ENCODE results near the gene RBM20. TPM values are rescaled to one million over a fixed set of nuclear protein-coding genes. Genes with fewer than 3 reads are reported as not detected.

The RBM20 gene
- total RNA-seq, 2 donors from 2014 or later: 7.8 to 13.9 TPM

DNA sequence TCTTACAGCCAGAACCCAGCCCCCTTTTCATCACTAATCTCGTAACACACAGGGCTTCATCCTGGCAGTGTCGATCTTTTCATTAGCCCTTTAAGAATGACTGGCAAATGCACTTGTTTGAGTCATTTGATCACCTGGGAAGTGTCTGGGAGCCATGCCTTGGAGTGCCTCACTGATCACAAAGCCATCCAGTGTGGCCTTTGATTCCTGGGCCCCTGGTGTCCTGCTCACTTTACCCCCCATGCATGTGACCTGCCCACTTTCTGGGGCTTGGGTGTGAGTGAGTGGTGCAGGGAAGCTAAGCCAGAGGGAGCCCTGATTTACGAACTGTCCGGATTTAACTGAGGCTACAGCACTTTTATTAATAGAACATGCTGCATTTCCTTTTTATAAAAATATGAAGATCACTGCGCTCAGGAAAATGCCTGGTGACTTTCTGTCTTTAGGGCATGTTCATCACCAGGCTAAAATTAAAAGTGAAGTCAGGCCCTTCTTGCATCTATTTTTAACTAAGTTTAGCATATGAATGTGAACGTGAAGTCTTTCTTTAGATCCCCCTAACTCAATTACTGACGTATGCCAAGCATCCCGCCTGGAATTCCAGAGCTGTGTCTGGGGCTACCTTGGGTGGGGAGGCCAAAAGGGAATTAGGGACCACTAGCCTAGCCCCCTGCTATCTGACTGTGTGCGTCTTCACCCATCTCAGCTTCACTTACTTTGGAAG, 23.6 kb downstream of the RBM20 start:
- H3K4me1 ChIP-seq (ENCODE audit: control insufficient read depth in 1 of 2, low read depth in 2 of 2): peaks cover 0 to 33% of the 10 kb centered on the region in 2 donors
- H3K4me3 ChIP-seq: no peak overlapping the region
- H3K27me3 ChIP-seq (replicated peaks; ENCODE audit: insufficient read depth): no peaks in the 10 kb centered on the region
- DNase-seq (ENCODE audit: low spot score) (no peak), ATAC-seq (ENCODE audit: insufficient number of reproducible peaks, low FRiP score, low read depth) (peak; percentile 39)
- H3K9me3 ChIP-seq: no peaks in the 10 kb centered on the region
- H3K27ac ChIP-seq: peak overlapping the region; percentile 75 to 80
- H3K36me3 ChIP-seq: no peaks in the 10 kb centered on the region
- TF ChIP-seq, protein P1, sequence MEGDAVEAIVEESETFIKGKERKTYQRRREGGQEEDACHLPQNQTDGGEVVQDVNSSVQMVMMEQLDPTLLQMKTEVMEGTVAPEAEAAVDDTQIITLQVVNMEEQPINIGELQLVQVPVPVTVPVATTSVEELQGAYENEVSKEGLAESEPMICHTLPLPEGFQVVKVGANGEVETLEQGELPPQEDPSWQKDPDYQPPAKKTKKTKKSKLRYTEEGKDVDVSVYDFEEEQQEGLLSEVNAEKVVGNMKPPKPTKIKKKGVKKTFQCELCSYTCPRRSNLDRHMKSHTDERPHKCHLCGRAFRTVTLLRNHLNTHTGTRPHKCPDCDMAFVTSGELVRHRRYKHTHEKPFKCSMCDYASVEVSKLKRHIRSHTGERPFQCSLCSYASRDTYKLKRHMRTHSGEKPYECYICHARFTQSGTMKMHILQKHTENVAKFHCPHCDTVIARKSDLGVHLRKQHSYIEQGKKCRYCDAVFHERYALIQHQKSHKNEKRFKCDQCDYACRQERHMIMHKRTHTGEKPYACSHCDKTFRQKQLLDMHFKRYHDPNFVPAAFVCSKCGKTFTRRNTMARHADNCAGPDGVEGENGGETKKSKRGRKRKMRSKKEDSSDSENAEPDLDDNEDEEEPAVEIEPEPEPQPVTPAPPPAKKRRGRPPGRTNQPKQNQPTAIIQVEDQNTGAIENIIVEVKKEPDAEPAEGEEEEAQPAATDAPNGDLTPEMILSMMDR (IDR thresholded peaks at IDR 0.05): no peak

DNA sequence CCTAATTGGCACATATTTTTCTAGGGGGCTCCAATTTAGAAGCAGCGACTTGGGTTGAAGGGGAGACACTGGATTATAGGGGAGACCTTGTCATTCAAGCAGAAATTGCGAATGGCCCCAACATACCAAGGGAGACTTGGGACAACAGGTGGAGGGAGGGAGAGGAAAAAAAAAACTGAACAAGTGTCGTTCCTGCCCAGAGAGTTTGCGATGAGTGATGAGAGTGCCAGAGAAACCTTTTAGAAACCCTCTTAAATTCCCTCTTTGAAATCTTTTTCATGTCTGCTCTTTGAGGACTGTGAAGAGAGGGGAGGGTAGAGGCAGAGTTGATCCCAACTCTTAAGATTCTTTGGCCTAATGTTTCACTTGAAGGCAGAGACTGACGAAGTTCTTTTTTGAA, 24.3 kb downstream of the RBM20 start:
- H3K27me3 ChIP-seq (replicated peaks; ENCODE audit: insufficient read depth): no peaks in the 10 kb centered on the region
- H3K36me3 ChIP-seq: no peaks in the 10 kb centered on the region
- no peak for DNase-seq (ENCODE audit: low spot score)
- ATAC-seq (ENCODE audit: insufficient number of reproducible peaks, low FRiP score, low read depth): no peak
- H3K9me3 ChIP-seq: no peaks in the 10 kb centered on the region
- peaks cover 0 to 33% of the 10 kb centered on the region in 2 donors for H3K4me1 ChIP-seq (ENCODE audit: control insufficient read depth in 1 of 2, low read depth in 2 of 2)
- no peak overlapping the region for H3K4me3 ChIP-seq
- peak overlapping the region; percentile 75 to 80 for H3K27ac ChIP-seq
- TF ChIP-seq, protein P1 (IDR thresholded peaks at IDR 0.05): no peak

DNA sequence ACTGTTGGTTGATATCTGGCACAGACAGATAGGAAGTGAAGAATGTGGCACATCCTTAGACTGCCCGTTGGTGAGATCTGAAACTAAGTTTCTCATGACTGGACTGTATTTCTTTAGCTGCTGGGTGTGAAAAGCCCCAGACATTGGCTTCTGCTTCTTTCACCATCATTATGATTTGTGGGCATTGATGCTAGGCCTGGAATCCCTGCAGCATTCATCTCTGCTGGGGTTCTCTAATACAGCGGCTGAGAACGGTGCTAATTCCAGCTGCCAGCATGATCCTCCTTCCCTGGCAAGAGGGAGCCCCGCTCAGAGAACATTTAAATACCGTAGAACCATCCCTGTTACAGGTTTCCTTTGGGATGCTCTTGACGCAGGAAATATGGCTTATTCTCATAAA, 26.2 kb downstream of the RBM20 start:
- DNase-seq (ENCODE audit: low spot score) (no peak), ATAC-seq (ENCODE audit: insufficient number of reproducible peaks, low FRiP score, low read depth) (no peak)
- H3K36me3 ChIP-seq: no peaks in the 10 kb centered on the region
- H3K27me3 ChIP-seq (replicated peaks; ENCODE audit: insufficient read depth): no peaks in the 10 kb centered on the region
- H3K4me3 ChIP-seq: no peak overlapping the region
- H3K9me3 ChIP-seq: no peaks in the 10 kb centered on the region
- peaks cover 0 to 27% of the 10 kb centered on the region in 2 donors for H3K4me1 ChIP-seq (ENCODE audit: control insufficient read depth in 1 of 2, low read depth in 2 of 2)
- TF ChIP-seq, protein P1 (IDR thresholded peaks at IDR 0.05): no peak
- no peak overlapping the region for H3K27ac ChIP-seq

DNA sequence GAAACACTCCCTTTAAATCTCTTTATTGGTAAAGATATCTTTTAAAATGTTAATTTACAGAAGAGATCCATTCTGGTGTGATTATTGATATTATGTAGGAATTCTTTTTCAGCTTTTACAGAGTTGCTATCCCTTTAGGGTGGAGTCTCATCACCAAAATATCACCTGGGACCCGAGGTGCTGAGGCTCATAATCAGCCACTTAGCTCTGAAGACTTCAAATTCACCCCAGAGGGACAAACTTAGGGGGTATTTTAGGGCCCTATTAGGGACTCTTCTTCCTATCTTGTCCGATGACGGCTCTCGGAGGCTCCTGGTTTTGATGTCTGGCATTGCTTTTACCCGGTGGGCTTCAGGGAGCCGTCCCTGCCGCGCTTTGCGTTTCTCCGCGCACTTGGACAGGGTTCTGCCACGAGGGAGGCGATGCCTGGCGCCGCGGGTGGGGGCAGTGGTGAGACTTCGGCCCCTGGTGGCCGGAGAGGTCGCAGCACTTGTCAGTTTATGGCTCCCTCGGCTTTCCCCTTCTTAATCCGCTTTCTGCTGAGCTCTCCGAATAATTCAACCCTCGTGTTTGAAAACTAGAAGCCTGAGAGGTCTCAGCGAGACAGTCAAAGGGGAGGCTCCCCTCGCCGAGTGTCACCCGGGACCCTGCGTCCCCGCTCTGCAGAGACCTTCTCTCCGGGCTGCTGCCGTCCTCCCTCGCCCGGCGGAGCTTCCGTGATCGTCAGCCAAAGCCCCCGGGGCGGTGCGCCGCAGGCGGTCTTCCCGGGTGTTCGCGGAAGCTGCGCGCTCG, 27.8 kb downstream of the RBM20 start:
- peak overlapping the region; percentile 35 to 77 for H3K27ac ChIP-seq
- TF ChIP-seq, protein P1 (IDR thresholded peaks at IDR 0.05): peak; percentile 97
- no peaks in the 10 kb centered on the region for H3K36me3 ChIP-seq
- peak overlapping the region; percentile 72 for H3K4me3 ChIP-seq
- no peaks in the 10 kb centered on the region for H3K9me3 ChIP-seq
- ATAC-seq (ENCODE audit: insufficient number of reproducible peaks, low FRiP score, low read depth) (peak; percentile 64), DNase-seq (ENCODE audit: low spot score) (peak; percentile 28)
- no peaks in the 10 kb centered on the region for H3K27me3 ChIP-seq (replicated peaks; ENCODE audit: insufficient read depth)
- H3K4me1 ChIP-seq (ENCODE audit: control insufficient read depth in 1 of 2, low read depth in 2 of 2): peaks cover 0 to 20% of the 10 kb centered on the region in 2 donors

DNA sequence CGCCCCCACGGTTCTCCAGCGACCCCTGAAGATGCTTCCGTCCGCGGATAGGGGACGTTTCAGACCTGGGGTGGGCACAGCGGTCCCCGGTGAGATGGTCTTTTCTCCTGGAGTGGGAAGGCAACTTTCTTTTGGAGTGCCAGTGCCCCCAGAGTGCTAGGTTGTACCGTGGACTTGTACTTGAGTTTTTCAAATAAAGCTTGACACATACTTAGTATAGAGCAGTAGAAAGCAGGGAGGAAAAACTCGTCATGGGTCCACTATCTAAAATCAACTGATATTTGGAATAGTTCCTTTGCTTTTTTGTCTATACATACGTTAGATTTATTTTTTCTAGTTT, 28.4 kb downstream of the RBM20 start:
- H3K4me1 ChIP-seq (ENCODE audit: control insufficient read depth in 1 of 2, low read depth in 2 of 2): peaks cover 0 to 15% of the 10 kb centered on the region in 2 donors
- no peak for DNase-seq (ENCODE audit: low spot score)
- peak overlapping the region; percentile 72 for H3K4me3 ChIP-seq
- TF ChIP-seq, protein P1 (IDR thresholded peaks at IDR 0.05): no peak
- H3K9me3 ChIP-seq: no peaks in the 10 kb centered on the region
- ATAC-seq (ENCODE audit: insufficient number of reproducible peaks, low FRiP score, low read depth): no peak
- no peaks in the 10 kb centered on the region for H3K36me3 ChIP-seq
- H3K27ac ChIP-seq: peak overlapping the region; percentile 35 to 77
- H3K27me3 ChIP-seq (replicated peaks; ENCODE audit: insufficient read depth): no peaks in the 10 kb centered on the region
